ENCODE data around the gene CD2BP2. TPM values are rescaled to one million over a fixed set of nuclear protein-coding genes. Genes with fewer than 3 reads are reported as not detected.

CD2BP2 gene
- total and polyA plus RNA-seq, 3 donors from 2014 or later: 32.8 to 52.5 (median 39.5) TPM

DNA sequence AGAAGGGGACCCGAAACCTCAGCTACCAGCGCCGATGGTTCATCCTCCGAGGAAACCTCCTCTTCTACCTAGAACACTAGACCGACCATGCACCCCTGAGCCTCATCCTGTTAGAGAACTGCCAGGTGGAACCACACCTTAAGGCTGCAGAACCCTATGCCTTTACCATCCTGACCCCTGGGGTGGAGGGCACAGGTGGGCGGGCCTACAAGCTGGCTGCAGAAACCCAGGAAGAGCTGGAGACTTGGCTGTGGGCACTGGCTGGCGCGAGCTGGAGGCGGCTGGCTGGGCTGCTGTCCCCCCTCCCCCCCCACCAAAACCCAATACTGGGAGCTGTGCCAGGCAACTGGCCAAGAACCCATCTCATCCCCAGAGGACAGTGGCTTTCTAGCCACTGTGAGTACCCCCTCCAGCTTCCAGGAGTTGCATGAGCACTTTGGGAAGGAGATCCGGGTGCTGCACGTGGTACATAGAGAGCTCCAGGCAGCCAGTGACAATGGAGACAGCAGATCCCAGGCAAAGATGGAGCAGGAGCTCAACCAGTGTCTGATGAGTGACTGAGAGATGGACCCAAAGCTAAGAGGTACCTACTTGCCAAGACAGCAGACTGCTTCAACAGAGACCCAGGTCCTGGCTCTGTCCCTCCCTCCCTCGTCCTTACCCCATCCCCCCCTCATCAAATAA is 1.4 kb upstream of the CD2BP2 start:
- Histone ChIP-seq H3K4me3 (peak overlapping the region in 1 of 2 donors; percentile 98), H3K9me3 (no peaks in the 10 kb centered on the region), H3K36me3 (ENCODE audit: low read depth, missing control alignments) (no peaks in the 10 kb centered on the region), H3K27me3 (no peaks in the 10 kb centered on the region), H3K27ac (peak overlapping the region in 1 of 2 donors; percentile 91), H3K4me1 (peaks cover 36% of the 10 kb centered on the region)
- DNase-seq: no peak
- WGBS, 2 donors: 49 to 51% methylated on average over 12 of the region's 12 CpGs
- intact Hi-C loops (cut with DNase I; ENCODE audit: low total_unique reads): no loop called here
- TF ChIP-seq POLR2A (IDR thresholded peaks at IDR 0.05): no peak
- no peak for TF ChIP-seq CTCF (IDR thresholded peaks at IDR 0.05)

- Histone ChIP-seq H3K27me3 (no peaks in the 10 kb centered on the region), H3K4me3 (peak overlapping the region; percentile 87 to 98), H3K27ac (peak overlapping the region; percentile 85 to 91), H3K9me3 (no peaks in the 10 kb centered on the region), H3K4me1 (peaks cover 37% of the 10 kb centered on the region), H3K36me3 (ENCODE audit: low read depth, missing control alignments) (no peaks in the 10 kb centered on the region)
- DNase-seq: no peak
- TF ChIP-seq CTCF (IDR thresholded peaks at IDR 0.05): no peak
- no peak for TF ChIP-seq POLR2A (IDR thresholded peaks at IDR 0.05)
- 32 to 35% methylated on average over 7 of the region's 7 CpGs for WGBS, 2 donors
- intact Hi-C loops (cut with DNase I; ENCODE audit: low total_unique reads): no loop called here
Observed at GRCh38 chr16:30355954-30356308, 823 bp upstream of the CD2BP2 start.

- Histone ChIP-seq H3K9me3 (no peaks in the 10 kb centered on the region), H3K4me3 (peak overlapping the region; percentile 87 to 98), H3K4me1 (peaks cover 37% of the 10 kb centered on the region), H3K36me3 (ENCODE audit: low read depth, missing control alignments) (no peaks in the 10 kb centered on the region), H3K27me3 (no peaks in the 10 kb centered on the region), H3K27ac (peak overlapping the region; percentile 85 to 91)
- no peak for TF ChIP-seq CTCF (IDR thresholded peaks at IDR 0.05)
- TF ChIP-seq POLR2A (IDR thresholded peaks at IDR 0.05): no peak
- WGBS, 2 donors: 1 to 4% methylated on average over 12 to 22 of the region's 36 CpGs
- no peak for DNase-seq
- intact Hi-C loops (cut with DNase I; ENCODE audit: low total_unique reads): no loop called here
Observed at GRCh38 chr16:30354423-30355143, 525 bp downstream of the CD2BP2 start.

DNA sequence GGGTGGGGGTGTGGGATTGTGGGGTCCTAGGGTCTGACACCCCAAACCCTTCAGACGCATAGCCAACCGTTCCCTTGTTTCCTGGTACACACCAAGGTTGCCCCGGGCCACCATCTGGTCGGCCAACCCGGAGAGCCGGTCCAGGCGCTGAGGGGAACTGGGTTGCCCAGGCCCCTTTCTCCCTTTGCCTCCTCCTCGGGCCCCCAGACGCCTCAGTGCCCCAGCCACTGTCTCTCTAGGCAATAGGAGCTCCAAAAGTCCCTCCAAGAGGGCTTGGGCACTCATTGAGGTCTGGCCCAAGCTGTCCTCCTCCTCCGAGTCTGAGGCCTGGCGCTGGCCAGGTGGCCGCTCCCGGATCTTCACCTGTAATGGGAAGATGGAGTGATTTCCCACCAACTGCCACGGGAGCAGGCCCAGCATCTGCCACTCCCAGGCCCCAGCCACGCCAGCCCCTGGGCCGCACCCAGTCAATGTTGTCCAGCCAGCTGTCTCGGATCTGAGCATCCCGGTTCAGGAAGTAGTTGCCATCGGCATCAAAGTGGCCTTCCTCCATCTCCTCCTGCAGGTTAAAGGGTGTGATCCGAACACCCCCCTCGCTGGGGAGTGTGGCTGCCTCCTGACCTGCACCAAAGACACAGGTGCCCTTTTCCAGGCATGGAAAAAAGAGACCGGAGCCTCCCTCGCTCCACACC is 1.5 kb downstream of the CD2BP2 start:
- 87 to 89% methylated on average over 17 to 23 of the region's 23 CpGs for WGBS, 2 donors
- intact Hi-C loops (cut with DNase I; ENCODE audit: low total_unique reads): no loop called here
- no peak for TF ChIP-seq CTCF (IDR thresholded peaks at IDR 0.05)
- Histone ChIP-seq H3K27ac (peak overlapping the region in 1 of 2 donors; percentile 91), H3K27me3 (no peaks in the 10 kb centered on the region), H3K4me3 (no peak overlapping the region), H3K4me1 (peaks cover 37% of the 10 kb centered on the region), H3K36me3 (ENCODE audit: low read depth, missing control alignments) (no peaks in the 10 kb centered on the region), H3K9me3 (no peaks in the 10 kb centered on the region)
- no peak for DNase-seq

All from testis (tissue), 3 donors.